GM23338 (cell line): Measurements from ENCODE around the gene ASAP2. TPM values are rescaled to one million over a fixed set of nuclear protein-coding genes. Genes with fewer than 3 reads are reported as not detected.

Source experiments
- ATAC-seq: fragments of 200-7000 bp; cut with Tn5 transposase; 3 replicates; pipeline ENCODE4 v1.9.1; 2020
- DNase-seq: peaks from one replicate; pipeline ENCODE4 v3.0.0-alpha.2; 2015; ENCODE audit warnings: low spot score
- H2AFZ ChIP-seq: fragments of 200-600 bp; sonication (generic); 2 replicates; pipeline ENCODE4 v1.8.0; 2016; ENCODE audit warnings: antibody characterized with exemption, mild to moderate bottlenecking, moderate library complexity
- H3F3A ChIP-seq: fragments of 200-600 bp; sonication (generic); replicated peaks from 2 replicates; pipeline ENCODE4 v1.8.0; 2017; ENCODE audit warnings: antibody characterized with exemption, mixed run types, low read depth
- H3K27ac ChIP-seq: fragments of 200-600 bp; sonication (generic); 2 replicates; pipeline ENCODE4 v1.6.1; 2016; ENCODE audit warnings: low read depth
- H3K27me3 ChIP-seq: fragments of 200-600 bp; sonication (generic); 2 replicates; pipeline ENCODE4 v1.8.0; 2016; ENCODE audit warnings: mild to moderate bottlenecking, mixed run types, moderate library complexity; ENCODE audit not compliant: insufficient read depth
- H3K36me3 ChIP-seq: fragments of 200-600 bp; sonication (generic); 2 replicates; pipeline ENCODE4 v1.8.0; 2016; ENCODE audit warnings: mild to moderate bottlenecking; ENCODE audit not compliant: insufficient read depth
- H3K4me1 ChIP-seq: fragments of 200-600 bp; sonication (generic); 2 replicates; pipeline ENCODE4 v1.8.0; 2016; ENCODE audit warnings: mild to moderate bottlenecking, moderate library complexity; ENCODE audit not compliant: insufficient read depth
- H3K4me2 ChIP-seq: fragments of 200-600 bp; sonication (generic); 2 replicates; pipeline ENCODE4 v1.7.1; 2017; ENCODE audit warnings: mixed run types
- H3K4me3 ChIP-seq: fragments of 200-600 bp; sonication (generic); 2 replicates; pipeline ENCODE4 v1.6.1; 2016; ENCODE audit warnings: mixed run types
- H3K79me2 ChIP-seq: fragments of 200-600 bp; sonication (generic); replicated peaks from 2 replicates; pipeline ENCODE4 v1.8.0; 2017; ENCODE audit warnings: mild to moderate bottlenecking; ENCODE audit not compliant: insufficient read depth
- H3K9me2 ChIP-seq: fragments of 200-600 bp; sonication (generic); 2 replicates; pipeline ENCODE4 v1.8.0; 2017; ENCODE audit not compliant: insufficient read depth
- H4K20me1 ChIP-seq: fragments of 200-600 bp; sonication (generic); replicated peaks from 2 replicates; pipeline ENCODE4 v1.8.0; 2017; ENCODE audit warnings: mild to moderate bottlenecking; ENCODE audit not compliant: insufficient read depth
- H3K27ac Mint-ChIP-seq: 2 replicates; pipeline ENCODE4 v1.8.0; 2020; ENCODE audit warnings: inconsistent platforms, mild to moderate bottlenecking, moderate library complexity, mixed read lengths
- H3K27me3 Mint-ChIP-seq: 3 replicates; pipeline ENCODE4 v1.8.0; 2022; ENCODE audit warnings: low read depth, mild to moderate bottlenecking, moderate library complexity, mixed read lengths, inconsistent platforms; ENCODE audit not compliant: insufficient read depth, poor library complexity
- H3K36me3 Mint-ChIP-seq: 3 replicates; pipeline ENCODE4 v1.8.0; 2021; ENCODE audit warnings: low read depth, mild to moderate bottlenecking, inconsistent platforms, moderate library complexity, mixed read lengths
- H3K4me1 Mint-ChIP-seq: 3 replicates; pipeline ENCODE4 v1.8.0; 2020; ENCODE audit warnings: mild to moderate bottlenecking, inconsistent platforms, mixed read lengths
- H3K4me3 Mint-ChIP-seq: 3 replicates; pipeline ENCODE4 v1.8.0; 2021; ENCODE audit warnings: moderate library complexity, mild to moderate bottlenecking, inconsistent platforms, mixed read lengths
- H3K9me3 Mint-ChIP-seq: 3 replicates; pipeline ENCODE4 v1.8.0; 2020; ENCODE audit warnings: moderate library complexity, mild to moderate bottlenecking, inconsistent platforms, mixed read lengths
- CREB1 ChIP-seq: fragments of 250-450 bp; sonication (Bioruptor Pico); IDR thresholded peaks from 2 replicates; pipeline ENCODE4 v1.5.0; 2020; ENCODE audit warnings: low read depth, mild to moderate bottlenecking, moderate library complexity
- EZH2 ChIP-seq: fragments of 200-600 bp; sonication (generic); IDR thresholded peaks from one replicate; pipeline ENCODE4 v1.8.0; 2017; ENCODE audit warnings: antibody characterized with exemption, mild to moderate bottlenecking, low read depth; ENCODE audit not compliant: unreplicated experiment
- EZH2phosphoT487 ChIP-seq: fragments of 200-600 bp; sonication (generic); IDR thresholded peaks from one replicate; pipeline ENCODE4 v1.8.1; 2018; ENCODE audit warnings: antibody characterized with exemption; ENCODE audit not compliant: unreplicated experiment
- JUNB ChIP-seq: IDR thresholded peaks from one replicate; pipeline ENCODE4 v1.6.1; 2016; ENCODE audit warnings: antibody characterized with exemption; ENCODE audit not compliant: unreplicated experiment
- NANOG ChIP-seq: IDR thresholded peaks from 2 replicates; pipeline ENCODE4 v1.6.1; 2016; ENCODE audit warnings: antibody characterized with exemption, borderline replicate concordance
- POLR2AphosphoS5 ChIP-seq: IDR thresholded peaks from 2 replicates; pipeline ENCODE4 v1.6.1; 2016; ENCODE audit warnings: antibody characterized with exemption, low read depth
- STAT1 ChIP-seq: IDR thresholded peaks from one replicate; pipeline ENCODE4 v1.6.1; 2016; ENCODE audit warnings: antibody characterized with exemption; ENCODE audit not compliant: unreplicated experiment
- ZNF114 ChIP-seq: fragments of 250-450 bp; sonication (Bioruptor Pico); IDR thresholded peaks from 2 replicates; pipeline ENCODE4 v1.5.0; 2020; ENCODE audit warnings: mild to moderate bottlenecking, moderate library complexity
- ZNF331 ChIP-seq: fragments of 250-450 bp; sonication (Bioruptor Pico); IDR thresholded peaks from 2 replicates; pipeline ENCODE4 v1.5.0; 2020; ENCODE audit warnings: low read depth, mild to moderate bottlenecking, moderate library complexity
- polyA plus RNA-seq: library from polyadenylated mRNA; unstranded; fragments of >200 nt; fragmentation: Nextera tagmentation; extraction: Ambion mirVana; gene quantifications from 2 replicates; pipeline ENCODE4 v1.2.1, GENCODE V29; 2016
- total RNA-seq: library from RNA; depleted of rRNA; stranded (reverse); fragments of >200 nt; shearing (Covaris generic); gene quantifications from 2 replicates; pipeline ENCODE4 v1.2.3, GENCODE V29; 2014
- TF ChIP-seq, protein P1 (sequence below): IDR thresholded peaks from 2 replicates; pipeline ENCODE4 v1.6.1; 2016; ENCODE audit warnings: antibody characterized with exemption
- TF ChIP-seq, protein P2 (sequence below), 2 experiments: fragments of 200-600 bp in 1 of 2; sonication (generic) in 1 of 2; conservative IDR thresholded peaks; 2 replicates each; pipeline versions ENCODE4 v1.5.1 to v1.6.1; 2016 to 2017; ENCODE audit warnings: antibody characterized with exemption in 2 of 2, low read depth in 2 of 2, mild to moderate bottlenecking in 2 of 2, moderate library complexity in 1 of 2
- TF ChIP-seq, protein P3 (sequence below): fragments of 250-450 bp; sonication (Bioruptor Pico); IDR thresholded peaks from 2 replicates; pipeline ENCODE4 v1.5.0; 2020; ENCODE audit warnings: mild to moderate bottlenecking, moderate library complexity
- TF ChIP-seq, protein P4 (sequence below): IDR thresholded peaks from one replicate; pipeline ENCODE4 v1.6.1; 2018; ENCODE audit warnings: antibody characterized with exemption; ENCODE audit not compliant: unreplicated experiment

Gene ASAP2
- total and polyA plus RNA-seq, 2 experiments from 2014 or later: 2.6 to 15.6 TPM

DNA sequence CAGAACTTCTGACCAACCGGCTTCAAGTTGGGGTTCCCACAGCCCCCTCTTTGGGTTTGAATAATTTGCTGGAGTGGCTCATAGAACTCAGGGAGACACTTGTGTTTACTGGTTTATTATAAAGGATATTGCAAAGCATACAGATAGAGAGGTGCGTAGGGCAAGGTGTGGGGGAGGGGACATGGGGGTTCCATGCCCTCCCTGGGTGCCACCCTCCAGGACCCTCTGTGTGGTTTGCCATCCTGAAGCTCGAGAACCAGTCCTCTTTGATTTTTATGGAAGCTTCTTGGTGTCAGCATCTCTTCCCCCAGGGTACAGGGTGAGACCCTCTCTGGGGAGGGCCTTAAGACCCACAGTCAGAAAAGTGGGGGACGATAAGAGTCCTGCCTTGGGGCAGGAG lies 177.9 kb downstream of the ASAP2 start:
- no peak overlapping the region for H3K27ac Mint-ChIP-seq

More for the DNA sequence above, 177.9 kb downstream of the ASAP2 start:
- no peak for ATAC-seq
- no peaks in the 10 kb centered on the region for H3F3A ChIP-seq
- Mint-ChIP-seq H3K4me3 (no peak overlapping the region), H3K4me1 (no peaks in the 10 kb centered on the region), H3K36me3 (peaks cover 26% of the 10 kb centered on the region), H3K9me3 (no peaks in the 10 kb centered on the region), H3K27me3 (peaks cover 2% of the 10 kb centered on the region)
- no peaks in the 10 kb centered on the region for H3K27me3 ChIP-seq
- H3K4me1 ChIP-seq: no peaks in the 10 kb centered on the region
- no peaks in the 10 kb centered on the region; the same call in 1 of the 2 replicates for H3K36me3 ChIP-seq
- H3K4me2 ChIP-seq: no peak overlapping the region
- no peaks in the 10 kb centered on the region for H3K79me2 ChIP-seq
- TF ChIP-seq, protein P1, sequence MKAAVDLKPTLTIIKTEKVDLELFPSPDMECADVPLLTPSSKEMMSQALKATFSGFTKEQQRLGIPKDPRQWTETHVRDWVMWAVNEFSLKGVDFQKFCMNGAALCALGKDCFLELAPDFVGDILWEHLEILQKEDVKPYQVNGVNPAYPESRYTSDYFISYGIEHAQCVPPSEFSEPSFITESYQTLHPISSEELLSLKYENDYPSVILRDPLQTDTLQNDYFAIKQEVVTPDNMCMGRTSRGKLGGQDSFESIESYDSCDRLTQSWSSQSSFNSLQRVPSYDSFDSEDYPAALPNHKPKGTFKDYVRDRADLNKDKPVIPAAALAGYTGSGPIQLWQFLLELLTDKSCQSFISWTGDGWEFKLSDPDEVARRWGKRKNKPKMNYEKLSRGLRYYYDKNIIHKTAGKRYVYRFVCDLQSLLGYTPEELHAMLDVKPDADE: no peak
- TF ChIP-seq, protein P2, sequence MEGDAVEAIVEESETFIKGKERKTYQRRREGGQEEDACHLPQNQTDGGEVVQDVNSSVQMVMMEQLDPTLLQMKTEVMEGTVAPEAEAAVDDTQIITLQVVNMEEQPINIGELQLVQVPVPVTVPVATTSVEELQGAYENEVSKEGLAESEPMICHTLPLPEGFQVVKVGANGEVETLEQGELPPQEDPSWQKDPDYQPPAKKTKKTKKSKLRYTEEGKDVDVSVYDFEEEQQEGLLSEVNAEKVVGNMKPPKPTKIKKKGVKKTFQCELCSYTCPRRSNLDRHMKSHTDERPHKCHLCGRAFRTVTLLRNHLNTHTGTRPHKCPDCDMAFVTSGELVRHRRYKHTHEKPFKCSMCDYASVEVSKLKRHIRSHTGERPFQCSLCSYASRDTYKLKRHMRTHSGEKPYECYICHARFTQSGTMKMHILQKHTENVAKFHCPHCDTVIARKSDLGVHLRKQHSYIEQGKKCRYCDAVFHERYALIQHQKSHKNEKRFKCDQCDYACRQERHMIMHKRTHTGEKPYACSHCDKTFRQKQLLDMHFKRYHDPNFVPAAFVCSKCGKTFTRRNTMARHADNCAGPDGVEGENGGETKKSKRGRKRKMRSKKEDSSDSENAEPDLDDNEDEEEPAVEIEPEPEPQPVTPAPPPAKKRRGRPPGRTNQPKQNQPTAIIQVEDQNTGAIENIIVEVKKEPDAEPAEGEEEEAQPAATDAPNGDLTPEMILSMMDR (conservative IDR thresholded peaks at IDR 0.05; ENCODE audit: low read depth in 2 of 2): no peak
- TF ChIP-seq, protein P3, sequence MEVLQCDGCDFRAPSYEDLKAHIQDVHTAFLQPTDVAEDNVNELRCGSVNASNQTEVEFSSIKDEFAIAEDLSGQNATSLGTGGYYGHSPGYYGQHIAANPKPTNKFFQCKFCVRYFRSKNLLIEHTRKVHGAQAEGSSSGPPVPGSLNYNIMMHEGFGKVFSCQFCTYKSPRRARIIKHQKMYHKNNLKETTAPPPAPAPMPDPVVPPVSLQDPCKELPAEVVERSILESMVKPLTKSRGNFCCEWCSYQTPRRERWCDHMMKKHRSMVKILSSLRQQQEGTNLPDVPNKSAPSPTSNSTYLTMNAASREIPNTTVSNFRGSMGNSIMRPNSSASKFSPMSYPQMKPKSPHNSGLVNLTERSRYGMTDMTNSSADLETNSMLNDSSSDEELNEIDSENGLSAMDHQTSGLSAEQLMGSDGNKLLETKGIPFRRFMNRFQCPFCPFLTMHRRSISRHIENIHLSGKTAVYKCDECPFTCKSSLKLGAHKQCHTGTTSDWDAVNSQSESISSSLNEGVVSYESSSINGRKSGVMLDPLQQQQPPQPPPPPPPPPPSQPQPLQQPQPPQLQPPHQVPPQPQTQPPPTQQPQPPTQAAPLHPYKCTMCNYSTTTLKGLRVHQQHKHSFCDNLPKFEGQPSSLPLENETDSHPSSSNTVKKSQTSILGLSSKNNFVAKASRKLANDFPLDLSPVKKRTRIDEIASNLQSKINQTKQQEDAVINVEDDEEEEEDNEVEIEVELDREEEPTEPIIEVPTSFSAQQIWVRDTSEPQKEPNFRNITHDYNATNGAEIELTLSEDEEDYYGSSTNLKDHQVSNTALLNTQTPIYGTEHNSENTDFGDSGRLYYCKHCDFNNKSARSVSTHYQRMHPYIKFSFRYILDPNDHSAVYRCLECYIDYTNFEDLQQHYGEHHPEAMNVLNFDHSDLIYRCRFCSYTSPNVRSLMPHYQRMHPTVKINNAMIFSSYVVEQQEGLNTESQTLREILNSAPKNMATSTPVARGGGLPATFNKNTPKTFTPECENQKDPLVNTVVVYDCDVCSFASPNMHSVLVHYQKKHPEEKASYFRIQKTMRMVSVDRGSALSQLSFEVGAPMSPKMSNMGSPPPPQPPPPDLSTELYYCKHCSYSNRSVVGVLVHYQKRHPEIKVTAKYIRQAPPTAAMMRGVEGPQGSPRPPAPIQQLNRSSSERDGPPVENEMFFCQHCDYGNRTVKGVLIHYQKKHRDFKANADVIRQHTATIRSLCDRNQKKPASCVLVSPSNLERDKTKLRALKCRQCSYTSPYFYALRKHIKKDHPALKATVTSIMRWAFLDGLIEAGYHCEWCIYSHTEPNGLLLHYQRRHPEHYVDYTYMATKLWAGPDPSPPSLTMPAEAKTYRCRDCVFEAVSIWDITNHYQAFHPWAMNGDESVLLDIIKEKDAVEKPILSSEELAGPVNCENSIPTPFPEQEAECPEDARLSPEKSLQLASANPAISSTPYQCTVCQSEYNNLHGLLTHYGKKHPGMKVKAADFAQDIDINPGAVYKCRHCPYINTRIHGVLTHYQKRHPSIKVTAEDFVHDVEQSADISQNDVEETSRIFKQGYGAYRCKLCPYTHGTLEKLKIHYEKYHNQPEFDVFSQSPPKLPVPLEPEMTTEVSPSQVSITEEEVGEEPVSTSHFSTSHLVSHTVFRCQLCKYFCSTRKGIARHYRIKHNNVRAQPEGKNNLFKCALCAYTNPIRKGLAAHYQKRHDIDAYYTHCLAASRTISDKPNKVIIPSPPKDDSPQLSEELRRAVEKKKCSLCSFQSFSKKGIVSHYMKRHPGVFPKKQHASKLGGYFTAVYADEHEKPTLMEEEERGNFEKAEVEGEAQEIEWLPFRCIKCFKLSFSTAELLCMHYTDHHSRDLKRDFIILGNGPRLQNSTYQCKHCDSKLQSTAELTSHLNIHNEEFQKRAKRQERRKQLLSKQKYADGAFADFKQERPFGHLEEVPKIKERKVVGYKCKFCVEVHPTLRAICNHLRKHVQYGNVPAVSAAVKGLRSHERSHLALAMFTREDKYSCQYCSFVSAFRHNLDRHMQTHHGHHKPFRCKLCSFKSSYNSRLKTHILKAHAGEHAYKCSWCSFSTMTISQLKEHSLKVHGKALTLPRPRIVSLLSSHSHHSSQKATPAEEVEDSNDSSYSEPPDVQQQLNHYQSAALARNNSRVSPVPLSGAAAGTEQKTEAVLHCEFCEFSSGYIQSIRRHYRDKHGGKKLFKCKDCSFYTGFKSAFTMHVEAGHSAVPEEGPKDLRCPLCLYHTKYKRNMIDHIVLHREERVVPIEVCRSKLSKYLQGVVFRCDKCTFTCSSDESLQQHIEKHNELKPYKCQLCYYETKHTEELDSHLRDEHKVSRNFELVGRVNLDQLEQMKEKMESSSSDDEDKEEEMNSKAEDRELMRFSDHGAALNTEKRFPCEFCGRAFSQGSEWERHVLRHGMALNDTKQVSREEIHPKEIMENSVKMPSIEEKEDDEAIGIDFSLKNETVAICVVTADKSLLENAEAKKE (CRISPR knock-in tag): no peak
- TF ChIP-seq EZH2phosphoT487 (no peak), POLR2AphosphoS5 (no peak), ZNF114 (CRISPR knock-in tag) (no peak), ZNF331 (CRISPR knock-in tag) (no peak), STAT1 (no peak), JUNB (no peak), EZH2 (no peak), CREB1 (no peak), NANOG (no peak)
- TF ChIP-seq, protein P4, sequence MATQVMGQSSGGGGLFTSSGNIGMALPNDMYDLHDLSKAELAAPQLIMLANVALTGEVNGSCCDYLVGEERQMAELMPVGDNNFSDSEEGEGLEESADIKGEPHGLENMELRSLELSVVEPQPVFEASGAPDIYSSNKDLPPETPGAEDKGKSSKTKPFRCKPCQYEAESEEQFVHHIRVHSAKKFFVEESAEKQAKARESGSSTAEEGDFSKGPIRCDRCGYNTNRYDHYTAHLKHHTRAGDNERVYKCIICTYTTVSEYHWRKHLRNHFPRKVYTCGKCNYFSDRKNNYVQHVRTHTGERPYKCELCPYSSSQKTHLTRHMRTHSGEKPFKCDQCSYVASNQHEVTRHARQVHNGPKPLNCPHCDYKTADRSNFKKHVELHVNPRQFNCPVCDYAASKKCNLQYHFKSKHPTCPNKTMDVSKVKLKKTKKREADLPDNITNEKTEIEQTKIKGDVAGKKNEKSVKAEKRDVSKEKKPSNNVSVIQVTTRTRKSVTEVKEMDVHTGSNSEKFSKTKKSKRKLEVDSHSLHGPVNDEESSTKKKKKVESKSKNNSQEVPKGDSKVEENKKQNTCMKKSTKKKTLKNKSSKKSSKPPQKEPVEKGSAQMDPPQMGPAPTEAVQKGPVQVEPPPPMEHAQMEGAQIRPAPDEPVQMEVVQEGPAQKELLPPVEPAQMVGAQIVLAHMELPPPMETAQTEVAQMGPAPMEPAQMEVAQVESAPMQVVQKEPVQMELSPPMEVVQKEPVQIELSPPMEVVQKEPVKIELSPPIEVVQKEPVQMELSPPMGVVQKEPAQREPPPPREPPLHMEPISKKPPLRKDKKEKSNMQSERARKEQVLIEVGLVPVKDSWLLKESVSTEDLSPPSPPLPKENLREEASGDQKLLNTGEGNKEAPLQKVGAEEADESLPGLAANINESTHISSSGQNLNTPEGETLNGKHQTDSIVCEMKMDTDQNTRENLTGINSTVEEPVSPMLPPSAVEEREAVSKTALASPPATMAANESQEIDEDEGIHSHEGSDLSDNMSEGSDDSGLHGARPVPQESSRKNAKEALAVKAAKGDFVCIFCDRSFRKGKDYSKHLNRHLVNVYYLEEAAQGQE: no peak
- no peak overlapping the region for H2AFZ ChIP-seq
- no peak for DNase-seq
- H3K9me2 ChIP-seq: no peaks in the 10 kb centered on the region
- H3K27ac ChIP-seq: no peak overlapping the region
- H4K20me1 ChIP-seq: no peaks in the 10 kb centered on the region
- H3K4me3 ChIP-seq: no peak overlapping the region
